Endothelial cell (in vitro differentiated cells): ENCODE results near the gene ZEB2. TPM values are rescaled to one million over a fixed set of nuclear protein-coding genes. Genes with fewer than 3 reads are reported as not detected.
A peak's percentile ranks its signal among the peaks of the same experiment; 100 is the strongest.

Experiments
- DNase-seq: peaks from one replicate; pipeline ENCODE4 v3.0.0; 2021; ENCODE audit warnings: low spot score
- H3K27ac Mint-ChIP-seq: one replicate; pipeline ENCODE4 v1.8.0; 2021; ENCODE audit warnings: mixed read lengths, inconsistent platforms; ENCODE audit not compliant: unreplicated experiment
- H3K27me3 Mint-ChIP-seq: one replicate; pipeline ENCODE4 v1.8.0; 2021; ENCODE audit warnings: mild to moderate bottlenecking, moderate library complexity, mixed read lengths, inconsistent platforms; ENCODE audit not compliant: unreplicated experiment
- H3K36me3 Mint-ChIP-seq: one replicate; pipeline ENCODE4 v1.8.0; 2021; ENCODE audit warnings: mild to moderate bottlenecking, low read depth, mixed read lengths, inconsistent platforms; ENCODE audit not compliant: unreplicated experiment
- H3K4me1 Mint-ChIP-seq: one replicate; pipeline ENCODE4 v1.8.0; 2021; ENCODE audit warnings: mild to moderate bottlenecking, mixed read lengths, inconsistent platforms; ENCODE audit not compliant: unreplicated experiment
- H3K4me3 Mint-ChIP-seq: one replicate; pipeline ENCODE4 v1.8.0; 2021; ENCODE audit warnings: mild to moderate bottlenecking, mixed read lengths, inconsistent platforms; ENCODE audit not compliant: unreplicated experiment
- H3K9me3 Mint-ChIP-seq: one replicate; pipeline ENCODE4 v1.8.0; 2021; ENCODE audit warnings: mixed read lengths, inconsistent platforms; ENCODE audit not compliant: unreplicated experiment
- CTCF ChIP-seq: fragments of 200-600 bp; sonication (generic); IDR thresholded peaks from one replicate; pipeline ENCODE4 v1.5.0; 2021; ENCODE audit warnings: antibody characterized with exemption; ENCODE audit not compliant: unreplicated experiment
- total RNA-seq: library from RNA; stranded (reverse); fragmentation: NEBNext Ultra II Directional; extraction: Animal tissue kit (Norgen Biotek cat#: 25700); gene quantifications from one replicate; pipeline ENCODE4 v1.2.1, GENCODE V29; 2021; ENCODE audit not compliant: unreplicated experiment

Gene ZEB2
- total RNA-seq, 1 donor from 2014 or later = 109 TPM

- DNase-seq = no peak
- Mint-ChIP-seq H3K27me3 (peaks cover 5% of the 10 kb centered on the region), H3K4me3 (peak overlapping the region; percentile 98), H3K27ac (peak overlapping the region; percentile 91), H3K9me3 (no peaks in the 10 kb centered on the region), H3K36me3 (peaks cover 32% of the 10 kb centered on the region), H3K4me1 (peaks cover 44% of the 10 kb centered on the region)
- TF ChIP-seq CTCF = no peak
These were observed 4.7 kb downstream of the ZEB2 start for GRCh38 chr2:144515099-144515695.

DNA sequence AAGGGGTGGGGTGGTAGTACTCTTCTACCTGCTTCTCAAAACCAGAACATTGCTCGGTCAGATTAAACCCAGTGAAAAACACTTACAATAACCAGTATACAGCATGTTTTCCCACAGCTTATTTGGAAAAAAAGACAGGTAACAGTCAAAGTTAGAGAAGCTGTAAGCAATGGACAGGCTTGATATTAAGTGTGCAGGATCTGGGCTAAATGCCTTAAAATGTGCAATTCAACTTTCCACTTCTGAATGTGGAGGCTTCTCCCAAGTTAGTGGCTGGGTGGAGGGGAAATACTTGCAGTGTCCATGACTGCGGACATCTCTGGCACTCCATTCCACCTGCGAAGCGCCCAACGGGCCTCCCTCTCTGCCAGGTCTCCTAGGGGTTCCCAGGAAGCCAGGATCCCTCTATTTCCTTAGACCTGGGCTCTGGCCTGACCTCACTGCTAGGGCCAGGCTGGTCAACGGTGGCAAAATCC, 5.3 kb downstream of the ZEB2 start:
- TF ChIP-seq CTCF = no peak
- H3K9me3 Mint-ChIP-seq = no peaks in the 10 kb centered on the region
- H3K4me3 Mint-ChIP-seq = peak overlapping the region; percentile 98
- peaks cover 32% of the 10 kb centered on the region for H3K36me3 Mint-ChIP-seq
- peaks cover 5% of the 10 kb centered on the region for H3K27me3 Mint-ChIP-seq
- H3K4me1 Mint-ChIP-seq = peaks cover 45% of the 10 kb centered on the region
- no peak overlapping the region for H3K27ac Mint-ChIP-seq
- no peak for DNase-seq

DNA sequence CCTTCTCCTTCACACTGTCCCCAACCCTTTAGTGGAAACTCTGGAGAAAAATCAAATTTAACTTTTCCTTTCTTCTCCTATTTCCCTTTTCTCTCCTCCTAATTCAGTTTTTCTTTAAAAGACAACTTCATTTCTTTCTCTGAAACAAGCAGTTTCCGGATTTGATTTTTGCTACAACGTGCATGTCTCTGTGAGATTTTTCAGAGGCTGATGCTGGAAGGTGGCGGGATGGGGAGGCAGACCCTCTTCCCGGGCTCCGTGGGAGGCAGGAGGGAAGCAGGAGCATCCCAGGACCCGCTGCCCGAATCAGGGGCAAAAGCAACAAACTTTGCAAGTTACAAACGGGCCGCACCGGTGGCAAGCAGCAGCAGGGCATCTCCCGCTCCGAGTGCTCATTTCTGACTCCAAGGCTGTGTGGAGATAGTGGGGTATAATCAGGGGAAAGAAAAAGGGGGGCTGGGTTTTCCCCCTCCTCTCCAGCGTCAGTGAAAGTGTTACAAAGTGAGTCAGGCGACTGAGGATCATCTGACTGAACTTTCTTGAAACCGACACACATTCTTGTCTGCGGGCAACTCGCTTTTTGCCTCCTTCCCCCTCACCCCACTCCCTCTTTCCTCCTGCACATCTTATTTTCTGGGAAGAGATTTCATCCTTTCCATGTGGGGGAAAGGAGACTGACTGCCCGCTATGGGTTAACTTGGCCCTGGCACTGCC, 6.4 kb downstream of the ZEB2 start:
- Mint-ChIP-seq H3K4me1 (peaks cover 51% of the 10 kb centered on the region), H3K9me3 (no peaks in the 10 kb centered on the region), H3K27me3 (peaks cover 5% of the 10 kb centered on the region), H3K36me3 (peaks cover 32% of the 10 kb centered on the region), H3K4me3 (peak overlapping the region; percentile 86), H3K27ac (no peak overlapping the region)
- DNase-seq = no peak
- no peak for TF ChIP-seq CTCF

- no peak overlapping the region for H3K27ac Mint-ChIP-seq
- DNase-seq = no peak
- TF ChIP-seq CTCF = no peak
- peaks cover 5% of the 10 kb centered on the region for H3K27me3 Mint-ChIP-seq
- peak overlapping the region; percentile 65 for H3K4me3 Mint-ChIP-seq
- no peaks in the 10 kb centered on the region for H3K9me3 Mint-ChIP-seq
- peaks cover 37% of the 10 kb centered on the region for H3K36me3 Mint-ChIP-seq
- H3K4me1 Mint-ChIP-seq = peaks cover 55% of the 10 kb centered on the region
These were observed 7.0 kb downstream of the ZEB2 start for GRCh38 chr2:144512891-144513351.

- peak overlapping the region; percentile 65 for H3K4me3 Mint-ChIP-seq
- H3K27me3 Mint-ChIP-seq = peaks cover 5% of the 10 kb centered on the region
- no peak for TF ChIP-seq CTCF
- no peak for DNase-seq
- no peaks in the 10 kb centered on the region for H3K9me3 Mint-ChIP-seq
- peaks cover 37% of the 10 kb centered on the region for H3K36me3 Mint-ChIP-seq
- peak overlapping the region; percentile 44 for H3K27ac Mint-ChIP-seq
- peaks cover 56% of the 10 kb centered on the region for H3K4me1 Mint-ChIP-seq
These were observed 7.4 kb downstream of the ZEB2 start for GRCh38 chr2:144512470-144512869.
